ENCODE data around the gene SORBS2. TPM values are rescaled to one million over a fixed set of nuclear protein-coding genes. Genes with fewer than 3 reads are reported as not detected.

SORBS2 gene
- total and polyA plus RNA-seq, 2 of the 8 experiments (the other 6 are each of a cell fraction or from before 2014, with no cell fraction given), result 73.0 to 87.1 TPM

DNA sequence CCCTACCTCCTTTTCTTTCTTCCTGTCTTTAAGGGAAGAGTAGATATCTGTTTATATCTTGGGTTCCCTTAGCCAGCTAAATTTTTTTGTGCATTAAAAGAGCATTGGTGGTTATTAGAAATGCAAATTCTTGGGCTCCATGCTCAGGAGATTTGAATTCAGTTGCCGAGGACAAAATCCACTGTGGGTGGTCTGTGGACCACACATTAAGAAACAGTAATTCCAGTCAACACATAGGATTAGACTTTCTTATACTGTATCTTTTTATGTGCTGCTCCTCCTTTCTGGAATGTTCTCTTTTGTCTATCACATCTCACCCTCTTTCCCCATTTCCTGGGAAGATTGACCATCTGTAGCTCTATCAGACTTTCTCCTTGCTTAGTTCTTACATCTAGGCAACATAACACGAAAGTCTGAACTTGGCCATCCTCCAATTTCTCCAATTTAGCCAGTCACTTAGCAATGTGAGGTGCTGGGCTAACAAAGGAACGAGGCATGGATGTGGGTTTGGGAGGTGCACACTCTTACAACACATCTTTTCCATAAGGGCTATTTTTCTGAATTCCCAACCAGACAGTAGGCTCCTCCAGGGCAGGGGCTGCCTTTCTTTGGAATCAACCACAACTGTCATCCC lies 271.4 kb downstream of the SORBS2 start:
- Histone ChIP-seq H4K8ac (ENCODE audit: extremely low read depth, insufficient read depth, low read length) (no peak overlapping the region), H2BK120ac (replicated peaks; ENCODE audit: low read depth, low read length) (no peak overlapping the region), H3K4me1 (replicated peaks in 1 of 4; ENCODE audit: control insufficient read depth in 3 of 4, insufficient read depth in 4 of 4, low read length in 3 of 4) (peaks cover 0 to 9% (median 4%) of the 10 kb centered on the region in 4 experiments; a peak in 3 of 7 replicates), H3K9ac (replicated peaks in 1 of 4; ENCODE audit: extremely low read depth in 1 of 4, low read depth in 3 of 4, low read length in 3 of 4) (no peak overlapping the region), H3K9me3 (ENCODE audit: insufficient read depth in 2 of 2, low read depth in 1 of 2, low read length in 1 of 2) (no peaks in the 10 kb centered on the region), H3K56ac (replicated peaks; ENCODE audit: insufficient read length, low read depth, low read length) (no peak overlapping the region), H4K91ac (replicated peaks; ENCODE audit: insufficient read length, low read length) (no peak overlapping the region), H2BK20ac (ENCODE audit: low read length) (no peak overlapping the region), H3K18ac (ENCODE audit: extremely low read depth, low read length) (no peak overlapping the region), H4K20me1 (replicated peaks in 1 of 2; ENCODE audit: control insufficient read depth in 1 of 2, insufficient read depth in 2 of 2, low read length in 2 of 2) (no peaks in the 10 kb centered on the region), H3K14ac (ENCODE audit: insufficient read length) (no peak overlapping the region), H3K27ac (ENCODE audit: low read depth, low read length) (no peak overlapping the region), H2BK15ac (ENCODE audit: low read length) (no peak overlapping the region), H3K23me2 (ENCODE audit: low read depth, low read length) (no peaks in the 10 kb centered on the region; the same call in 1 of the 2 replicates), H3K4me2 (ENCODE audit: insufficient read depth in 1 of 2, low read depth in 2 of 2, low read length in 2 of 2) (no peak overlapping the region), H3K79me1 (ENCODE audit: low read depth, low read length) (no peaks in the 10 kb centered on the region), H3K23ac (ENCODE audit: insufficient read length) (no peak overlapping the region), H4K5ac (ENCODE audit: insufficient read length, low read depth, low read length) (no peak overlapping the region), H2AFZ (ENCODE audit: low read length) (no peak overlapping the region), H3K79me2 (ENCODE audit: control insufficient read depth in 1 of 2, insufficient read depth in 2 of 2, low read length in 2 of 2) (no peaks in the 10 kb centered on the region), H2AK5ac (ENCODE audit: low read depth, low read length) (0 out of 2 replicates have a peak overlapping the region, but pooled peaks have one; percentile 15), H3K36me3 (ENCODE audit: control insufficient read depth in 2 of 4, insufficient read depth in 4 of 4, low read length in 3 of 4) (no peaks in the 10 kb centered on the region), H2BK5ac (ENCODE audit: low read depth, low read length) (no peak overlapping the region), H3K4me3 (ENCODE audit: extremely low read depth in 1 of 4, insufficient read depth in 2 of 4, low read depth in 3 of 4, low read length in 4 of 4) (no peak overlapping the region), H3K27me3 (replicated peaks in 1 of 4; ENCODE audit: control insufficient read depth in 3 of 4, extremely low read depth in 1 of 4, insufficient read depth in 3 of 4, low read length in 3 of 4) (peaks cover 3 to 16% (median 12%) of the 10 kb centered on the region in 4 experiments; a peak in 6 of 7 replicates), H2BK12ac (ENCODE audit: low read depth, low read length) (no peak overlapping the region), H3K4ac (replicated peaks; ENCODE audit: insufficient read length, low read depth, low read length) (no peak overlapping the region)
- CTCF ChIA-PET (ENCODE audit: partially characterized antibody), result interaction anchor here (0.8 to 2.2 kb wide), 2 partner anchors 19 to 58 kb away, joined by 3 to 7 read pairs; no protein-coding TSS in a partner anchor
- 91% methylated on average over 3 of the region's 3 CpGs; no CpG with 5 or more reads in 1 of the 2 experiments for WGBS, 2 experiments (ENCODE audit: extremely low coverage in 1 of 2, insufficient coverage in 1 of 2, insufficient read length in 1 of 2, insufficient replicate concordance in 2 of 2, low coverage in 1 of 2, low lambda C conversion rate in 2 of 2, missing lambda C conversion rate in 1 of 2)
- FAIRE-seq (no peak), DNase-seq (ENCODE audit: low read depth in 1 of 2, low spot score in 2 of 2) (no peak)
- POLR2A ChIA-PET (ENCODE audit: partially characterized antibody), result no interaction called here
- no peak for TF ChIP-seq KDM1A (IDR thresholded peaks at IDR 0.05; ENCODE audit: borderline replicate concordance, low read length)
